NCI-H446 treated with DMSO at 0.1 percent for 48 hours (cell line): Measurements from ENCODE around the gene IKBKG.
A peak's percentile ranks its signal among the peaks of the same experiment; 100 is the strongest.
"Not testable (repeated sequence)": the region's sequence is repeated elsewhere in the genome, so short reads cannot be mapped to it uniquely, and the experiment has no call there.

ENCODE experiments used
- DNase-seq: peaks from one replicate; lab custom pipeline; 2025; lab: John Stamatoyannopoulos, UW

The IKBKG gene, protein sequence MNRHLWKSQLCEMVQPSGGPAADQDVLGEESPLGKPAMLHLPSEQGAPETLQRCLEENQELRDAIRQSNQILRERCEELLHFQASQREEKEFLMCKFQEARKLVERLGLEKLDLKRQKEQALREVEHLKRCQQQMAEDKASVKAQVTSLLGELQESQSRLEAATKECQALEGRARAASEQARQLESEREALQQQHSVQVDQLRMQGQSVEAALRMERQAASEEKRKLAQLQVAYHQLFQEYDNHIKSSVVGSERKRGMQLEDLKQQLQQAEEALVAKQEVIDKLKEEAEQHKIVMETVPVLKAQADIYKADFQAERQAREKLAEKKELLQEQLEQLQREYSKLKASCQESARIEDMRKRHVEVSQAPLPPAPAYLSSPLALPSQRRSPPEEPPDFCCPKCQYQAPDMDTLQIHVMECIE

DNA sequence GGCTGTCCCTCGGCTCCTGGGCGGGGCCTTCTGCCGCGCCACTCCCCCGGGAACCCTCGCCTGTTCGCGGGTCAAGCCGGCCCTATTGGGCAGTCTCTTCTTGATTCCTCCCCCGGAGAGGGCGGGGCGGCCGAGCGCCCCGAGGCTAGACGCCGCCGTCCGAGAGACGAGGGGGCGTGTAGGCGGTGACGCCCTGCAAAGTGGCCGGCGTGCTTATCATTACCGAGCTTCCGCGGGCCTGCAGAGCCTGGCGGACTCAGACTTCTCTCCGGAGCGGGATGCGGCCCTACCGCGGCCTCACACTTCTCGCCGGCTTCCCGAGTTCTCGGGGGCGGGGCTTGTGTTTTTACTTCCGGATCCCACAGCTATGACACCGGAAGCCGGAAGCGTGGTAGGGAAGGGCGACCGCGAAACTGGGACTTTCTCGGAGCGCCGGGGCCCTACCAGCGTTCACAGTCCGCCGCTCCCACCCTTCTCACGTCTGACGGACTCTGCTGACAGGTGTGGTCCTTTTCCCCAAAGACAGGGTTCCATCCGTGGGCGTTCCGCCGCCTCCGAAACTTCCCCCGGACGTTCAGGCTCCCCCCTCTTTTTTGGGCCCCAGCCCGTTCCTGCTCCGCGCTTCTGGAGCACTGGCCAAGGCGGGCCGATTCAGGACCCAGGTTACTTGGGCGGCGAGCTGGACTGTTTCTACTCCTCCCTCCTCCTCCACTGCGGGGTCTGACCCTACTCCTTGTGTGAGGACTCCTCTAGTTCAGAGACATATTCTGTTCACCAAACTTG is at the start of gene IKBKG:
Gene IKBKG, plus strand, starts transcription at position 376 of the 783 bp plus-strand sequence. CDS start 4,383 bp downstream, outside the sequence.
- peak; percentile 79 for DNase-seq

DNA sequence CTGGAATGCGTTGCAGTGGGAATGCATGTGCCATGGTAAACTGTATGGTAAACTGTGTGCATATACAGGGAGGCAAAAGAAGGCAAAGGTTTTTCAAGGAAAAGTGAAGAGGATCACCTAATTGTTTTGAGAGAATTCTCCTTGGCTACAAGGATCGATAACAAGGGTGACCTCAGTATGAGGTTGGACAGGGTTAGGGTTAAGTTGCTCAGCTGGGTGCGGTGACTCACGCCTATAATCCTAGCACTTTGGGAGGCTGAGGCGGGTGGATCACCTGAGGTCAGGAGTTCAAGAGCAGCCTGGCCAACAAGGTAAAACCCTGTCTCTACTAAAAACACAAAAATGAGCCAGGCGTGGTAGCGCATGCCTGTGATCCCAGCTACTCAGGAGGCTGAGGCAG is 46.0 kb upstream of the IKBKG start:
- DNase-seq = not testable (repeated sequence)

DNA sequence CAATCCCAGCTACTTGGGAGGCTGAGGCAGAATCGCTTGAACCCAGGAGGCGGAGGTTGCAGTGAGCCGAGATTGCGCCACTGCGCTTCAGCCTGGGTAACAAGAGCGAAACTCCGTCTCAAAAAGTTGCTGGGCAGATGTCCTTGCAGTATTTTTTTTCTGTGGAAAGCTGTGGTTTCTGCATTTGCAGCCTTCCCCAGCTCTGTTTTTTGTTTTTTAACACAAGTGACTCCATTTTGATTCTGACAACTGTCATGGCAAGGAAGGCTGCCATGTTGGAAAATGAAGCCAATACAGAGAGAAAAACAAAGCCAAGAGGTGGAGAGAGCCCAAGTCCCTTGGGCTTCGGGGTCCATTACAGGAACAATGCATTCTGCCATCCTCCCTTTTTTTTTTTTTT is 45.3 kb upstream of the IKBKG start:
- no peak for DNase-seq

- DNase-seq = no peak
These were observed 44.4 kb upstream of the IKBKG start for GRCh38 chrX:154502989-154503388.

DNA sequence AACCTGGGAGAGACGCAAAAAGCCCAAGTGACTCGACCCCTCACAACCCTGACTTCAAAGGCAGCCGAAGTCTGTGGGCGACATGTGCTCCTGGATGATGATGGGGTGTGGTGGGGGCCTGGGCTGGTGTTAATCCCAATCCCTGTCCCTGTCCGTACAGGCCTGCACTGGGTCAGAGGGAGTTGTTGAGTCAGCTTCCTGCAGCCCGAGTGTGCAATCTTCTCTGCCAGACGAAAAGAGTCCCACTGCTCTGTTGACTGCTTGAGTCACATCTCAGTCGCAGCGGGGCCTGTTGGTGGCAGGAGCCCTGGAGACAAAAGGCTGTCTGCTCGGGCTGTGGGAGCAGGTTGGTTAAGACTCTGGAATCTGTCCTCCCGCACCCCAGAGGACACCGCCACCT is 41.7 kb upstream of the IKBKG start:
- no peak for DNase-seq

GRCh38 chrX:154506483-154507332 is 40.7 kb upstream of the IKBKG start:
- no peak for DNase-seq

- DNase-seq = no peak
These were observed 39.6 kb upstream of the IKBKG start for GRCh38 chrX:154507673-154508383.

DNA sequence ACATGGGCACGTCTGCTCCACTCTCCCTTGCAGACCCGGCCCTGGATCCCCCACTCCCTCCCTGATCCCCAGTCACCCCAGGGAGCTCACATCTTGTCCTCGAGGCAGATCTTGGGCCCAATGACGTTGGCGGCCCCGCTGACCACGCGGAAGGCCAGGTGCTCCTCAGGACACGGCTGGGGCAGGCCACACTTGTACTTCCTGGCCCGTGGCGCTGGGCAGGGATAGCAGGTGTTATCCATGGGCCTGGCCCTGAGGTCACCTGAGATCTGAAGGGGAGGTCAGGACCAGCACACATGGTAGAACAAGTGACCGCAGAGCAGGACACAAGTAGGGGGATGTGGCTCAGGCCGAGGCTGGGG is 39.1 kb upstream of the IKBKG start:
- no peak for DNase-seq

DNA sequence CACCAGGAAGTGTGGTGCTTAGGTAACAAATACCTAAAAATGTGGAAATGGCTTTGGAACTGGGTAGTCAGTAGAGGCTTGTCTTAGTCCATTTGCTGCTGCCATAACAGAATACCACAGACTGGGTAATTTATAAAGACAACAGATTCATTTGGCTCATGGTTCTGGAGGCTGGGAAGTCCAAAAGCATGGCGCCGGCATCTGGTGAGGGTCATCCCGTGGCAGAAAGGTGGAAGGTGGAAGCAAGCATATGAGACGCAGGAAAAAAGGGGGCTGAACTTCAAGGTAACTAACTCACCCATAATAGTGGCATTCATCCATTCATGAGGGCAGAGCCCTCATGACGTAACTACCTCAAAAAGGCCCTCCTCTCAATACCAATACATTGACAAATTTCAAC is 38.0 kb upstream of the IKBKG start:
- no peak for DNase-seq

- DNase-seq = no peak
These were observed 35.7 kb upstream of the IKBKG start for GRCh38 chrX:154511761-154512160.

- no peak for DNase-seq
These were observed 34.4 kb upstream of the IKBKG start for GRCh38 chrX:154512879-154513553.

DNA sequence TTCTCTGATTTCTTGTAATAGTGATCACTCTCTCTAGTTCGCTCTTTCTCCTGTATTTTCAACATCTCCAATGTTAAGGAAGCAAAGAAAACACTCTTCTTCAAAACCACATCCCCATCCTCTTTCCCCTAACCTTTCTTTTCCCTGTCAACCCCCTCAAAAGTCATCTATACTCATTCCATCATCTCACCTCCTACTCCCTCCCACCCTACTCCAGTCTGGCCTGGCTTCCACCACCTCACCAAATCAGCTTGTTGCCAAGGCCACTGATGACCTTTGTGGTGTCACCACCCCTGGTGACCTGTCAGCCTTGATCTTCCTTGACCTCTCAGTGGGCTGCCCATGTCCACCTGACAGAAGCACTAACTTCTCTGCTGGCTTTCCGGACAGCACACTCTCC is 33.7 kb upstream of the IKBKG start:
- no peak for DNase-seq

DNA sequence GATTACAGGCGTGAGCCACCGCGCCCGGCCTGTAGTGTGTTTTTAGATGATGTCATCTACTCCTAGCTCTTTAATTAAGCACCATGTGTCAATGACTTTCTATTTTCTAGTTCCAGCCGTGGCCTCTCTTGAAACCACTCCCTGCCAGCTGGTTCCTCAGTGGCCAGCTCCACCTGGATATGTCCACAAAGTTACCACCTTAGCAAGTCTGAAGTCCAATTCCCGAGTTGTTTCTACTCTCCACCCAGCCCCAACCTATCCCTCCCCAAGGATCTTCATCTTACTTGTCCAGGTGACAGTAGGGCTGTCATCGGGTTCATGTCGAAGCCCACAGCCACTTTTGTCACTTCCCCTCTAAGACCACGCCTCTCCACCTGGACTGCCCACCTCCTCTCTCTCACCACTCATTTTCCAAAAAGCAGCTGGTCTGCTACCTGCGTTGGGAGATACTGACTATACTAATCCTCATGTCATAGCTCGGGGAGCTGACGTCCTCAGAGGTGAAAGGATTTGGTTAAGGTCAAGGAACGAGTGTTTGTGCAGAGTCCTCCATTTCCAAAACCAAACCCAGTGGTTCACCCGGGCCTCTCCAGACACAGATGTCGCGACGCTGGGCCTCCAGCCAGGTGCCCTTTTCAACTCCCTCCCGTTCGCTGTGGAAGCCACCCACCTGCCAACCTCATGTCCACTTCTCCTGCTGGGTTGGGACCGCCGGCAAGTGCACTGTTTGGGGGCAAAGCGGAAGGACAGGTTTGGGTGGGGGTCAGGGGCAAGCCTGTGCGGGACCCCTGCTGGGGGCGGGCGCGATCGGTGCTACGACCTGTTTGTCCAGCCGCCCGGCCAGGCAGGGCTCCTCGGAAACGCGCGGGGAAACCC is 32.1 kb upstream of the IKBKG start:
- DNase-seq = no peak

- peak; percentile 69 for DNase-seq
These were observed 31.3 kb upstream of the IKBKG start, which contains the start of gene FAM3A for GRCh38 chrX:154515966-154516655. Gene FAM3A, minus strand, starts transcription at chrX:154516232. Its CDS starts 460 bp downstream, at chrX:154515772.

GRCh38 chrX:154516656-154517100 is 30.7 kb upstream of the IKBKG start:
- no peak for DNase-seq

DNA sequence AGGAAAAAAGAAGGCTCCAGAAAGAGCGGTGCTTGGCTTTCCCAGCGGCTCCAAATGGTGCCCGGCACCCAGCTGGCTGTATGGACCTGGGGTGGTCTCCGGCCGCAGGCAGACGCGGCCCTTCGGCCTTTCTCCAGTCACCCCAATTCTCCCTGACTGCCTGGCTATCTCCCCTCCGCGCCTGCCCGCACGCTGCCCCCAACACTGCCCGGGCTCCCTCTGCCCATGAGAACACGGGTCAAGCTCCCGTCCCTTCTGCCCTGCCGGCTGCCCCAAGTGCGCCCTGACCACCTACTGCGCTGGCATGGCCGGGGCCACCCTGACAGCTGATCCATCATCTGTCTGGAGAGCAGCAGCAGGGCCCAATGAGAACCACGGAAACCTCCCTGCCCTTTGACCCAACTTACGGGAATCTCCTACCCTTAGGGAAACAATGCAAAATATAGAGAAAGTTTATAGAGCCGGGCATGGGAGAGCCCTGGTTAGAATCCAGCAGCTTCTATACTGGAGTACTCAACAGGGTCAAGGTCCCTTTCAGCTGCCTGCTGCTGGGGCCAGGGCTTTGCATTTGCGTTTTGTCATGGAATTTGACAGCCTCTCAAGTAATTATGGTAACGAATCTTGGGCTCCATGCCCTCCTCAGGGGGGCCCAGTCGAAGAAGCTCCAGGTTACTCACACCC is 30.2 kb upstream of the IKBKG start:
- DNase-seq = no peak

DNA sequence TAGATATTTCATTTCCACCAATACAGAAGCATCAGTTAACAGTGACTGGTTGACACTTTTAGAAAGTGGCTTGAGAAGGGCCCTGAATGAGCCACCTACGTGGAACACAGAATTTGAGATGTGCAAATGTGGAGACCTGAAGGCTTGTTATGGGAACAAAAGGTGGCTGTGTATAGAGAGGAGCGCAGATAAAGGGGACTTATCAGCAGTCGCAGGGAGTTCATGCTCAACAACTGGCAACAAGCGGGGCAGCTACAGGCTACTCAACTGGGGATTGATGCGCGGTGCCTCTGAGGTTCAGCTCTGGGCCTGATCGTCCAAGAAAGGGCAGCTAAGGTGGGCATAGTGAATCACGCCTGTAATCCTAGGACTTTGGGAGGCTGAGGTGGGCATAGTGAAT is 28.0 kb upstream of the IKBKG start:
- DNase-seq = no peak

GRCh38 chrX:154525606-154526490 is 21.6 kb upstream of the IKBKG start:
- no peak for DNase-seq
